Superior temporal gyrus (tissue), 1 donor: Measurements from ENCODE around the gene JAZF1.

Experiments used
- DNase-seq: peaks from one replicate; pipeline ENCODE4 v3.0.0-alpha.2; 2016; ENCODE audit errors: extremely low spot score

Gene JAZF1

DNA sequence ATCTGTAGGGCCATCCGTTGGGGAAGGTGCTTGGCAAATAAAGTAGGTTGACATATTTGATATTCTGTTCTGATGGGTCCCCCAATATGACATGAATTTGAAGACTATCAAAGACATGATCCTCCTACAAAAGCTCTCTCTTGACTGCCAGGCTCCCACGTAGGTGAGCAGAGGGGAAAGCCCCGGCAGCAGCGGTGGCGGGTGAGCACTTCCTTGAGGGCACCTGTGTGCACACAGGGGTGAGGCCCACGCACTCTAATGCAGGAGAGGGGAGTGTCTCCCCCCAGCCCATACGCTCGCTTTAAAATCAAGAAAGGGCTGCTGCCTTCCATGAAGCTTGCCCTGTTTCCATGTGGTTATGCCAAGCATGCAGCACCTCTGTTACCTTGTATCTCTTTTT is 340.3 kb downstream of the JAZF1 start:
- DNase-seq, result no peak

GRCh38 chr7:27839099-27839498 is 341.5 kb downstream of the JAZF1 start:
- no peak for DNase-seq

GRCh38 chr7:27836536-27836935 is 344.1 kb downstream of the JAZF1 start:
- peak; percentile 4 for DNase-seq

GRCh38 chr7:27835376-27835775 is 345.2 kb downstream of the JAZF1 start:
- DNase-seq, result peak; percentile 6

DNA sequence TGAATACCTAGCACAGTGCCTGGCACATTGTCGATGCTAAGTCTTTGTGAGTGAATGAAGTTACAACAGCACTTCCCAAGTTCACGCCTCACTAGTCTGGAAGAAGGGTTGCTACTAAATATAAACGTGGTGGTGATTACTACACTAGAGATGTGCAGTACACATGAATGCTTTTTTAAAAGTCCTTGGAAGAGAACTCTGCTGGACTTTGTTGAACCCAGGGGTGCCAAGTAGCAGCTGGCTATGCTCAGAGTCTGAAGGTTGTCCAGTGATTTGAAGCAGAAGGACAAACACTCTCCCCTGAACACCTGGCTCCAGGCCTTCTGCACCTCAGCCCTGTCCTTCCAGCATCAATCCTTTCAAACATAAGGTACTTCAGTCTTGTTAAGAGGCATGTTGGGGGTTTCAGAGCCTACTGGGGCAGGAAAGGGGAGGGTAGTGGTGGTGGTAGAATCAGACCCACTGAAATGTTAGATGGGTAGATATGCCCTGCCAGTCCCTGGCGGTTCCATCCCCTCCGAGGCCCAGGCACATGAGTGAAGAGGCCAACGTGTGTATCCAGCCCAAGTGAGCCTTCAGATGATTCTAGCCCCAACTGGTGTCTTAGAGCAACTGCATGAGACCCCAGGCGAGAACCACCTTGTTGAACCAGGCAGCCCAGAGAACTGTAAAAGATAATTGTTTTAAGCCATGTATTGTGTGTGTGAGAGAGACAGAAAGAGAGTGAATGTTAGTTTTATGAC is 346.2 kb downstream of the JAZF1 start:
- DNase-seq, result no peak

DNA sequence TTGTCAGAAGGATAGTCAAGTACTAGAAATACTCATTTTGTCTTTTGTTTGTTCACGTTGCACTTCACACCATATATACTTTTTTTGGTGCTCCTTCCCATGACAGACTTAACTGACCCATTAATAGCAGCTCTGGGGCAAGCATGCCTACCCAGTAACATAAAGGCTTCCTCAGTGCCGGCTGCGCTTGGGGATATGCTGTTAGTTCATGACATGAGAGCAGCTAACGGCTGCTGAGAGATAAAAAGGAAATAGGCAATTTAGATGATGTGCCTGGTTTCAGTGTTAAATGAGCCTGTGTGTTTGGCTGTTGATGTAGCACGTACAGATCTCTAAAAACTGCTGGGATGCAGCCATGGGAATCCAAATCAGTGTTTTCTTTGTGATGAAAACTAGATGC is 354.2 kb downstream of the JAZF1 start:
- DNase-seq, result no peak

DNA sequence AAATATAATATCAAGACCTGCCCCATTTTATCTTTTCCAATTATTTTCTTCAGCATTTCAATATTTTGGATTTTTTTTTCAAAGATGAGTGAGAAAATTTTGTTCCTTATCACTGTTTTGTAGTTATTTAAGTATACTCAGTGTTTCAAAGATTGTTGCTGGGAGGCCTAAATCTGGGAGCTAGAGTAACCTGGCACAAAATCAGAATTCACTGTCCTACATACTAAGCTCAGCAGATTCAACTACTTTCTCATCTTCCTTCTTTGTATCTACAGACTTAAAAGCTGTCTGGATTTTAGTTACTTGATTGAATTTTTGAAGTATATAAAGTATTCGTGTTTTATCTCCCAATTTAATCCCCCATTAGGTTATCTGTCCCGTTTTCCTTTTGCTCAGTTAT is 354.7 kb downstream of the JAZF1 start:
- DNase-seq, result no peak

DNA sequence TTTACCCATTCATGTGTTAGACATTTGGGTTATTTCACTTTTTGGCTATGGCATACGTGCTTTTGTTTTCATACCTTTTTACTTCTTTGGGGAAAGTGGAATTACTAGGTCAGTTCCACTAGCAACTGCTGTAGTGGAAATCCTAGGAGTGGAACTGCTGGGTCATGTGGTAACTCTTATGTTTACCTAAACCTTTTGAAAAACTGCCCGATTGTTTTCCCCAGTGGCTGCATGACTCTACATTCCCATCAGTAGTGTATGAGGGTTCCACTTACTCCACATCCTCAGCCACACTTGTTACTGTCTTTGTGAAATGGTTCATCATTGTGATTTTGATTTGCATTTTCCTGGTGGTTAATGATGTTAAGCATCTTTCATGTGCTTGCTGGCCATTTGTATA is 358.4 kb downstream of the JAZF1 start:
- no peak for DNase-seq

DNA sequence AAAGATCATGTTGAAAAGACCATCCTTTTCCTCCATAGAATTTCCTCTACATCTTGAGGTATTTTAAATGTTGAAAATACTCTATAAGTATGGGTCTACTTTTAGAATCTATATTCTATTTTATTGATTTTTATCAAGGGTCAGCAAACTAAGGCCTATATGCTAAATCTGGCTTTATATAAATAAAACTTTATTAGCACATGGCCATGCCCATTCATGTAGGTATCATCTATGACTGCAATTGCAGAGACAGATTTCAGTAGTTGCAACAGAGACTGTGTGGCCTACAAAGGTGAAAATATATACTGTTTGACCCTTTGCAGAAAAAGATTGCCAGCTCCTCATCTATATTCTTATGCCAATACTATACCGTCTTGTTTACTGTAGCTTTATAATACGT is 367.9 kb downstream of the JAZF1 start:
- no peak for DNase-seq

DNA sequence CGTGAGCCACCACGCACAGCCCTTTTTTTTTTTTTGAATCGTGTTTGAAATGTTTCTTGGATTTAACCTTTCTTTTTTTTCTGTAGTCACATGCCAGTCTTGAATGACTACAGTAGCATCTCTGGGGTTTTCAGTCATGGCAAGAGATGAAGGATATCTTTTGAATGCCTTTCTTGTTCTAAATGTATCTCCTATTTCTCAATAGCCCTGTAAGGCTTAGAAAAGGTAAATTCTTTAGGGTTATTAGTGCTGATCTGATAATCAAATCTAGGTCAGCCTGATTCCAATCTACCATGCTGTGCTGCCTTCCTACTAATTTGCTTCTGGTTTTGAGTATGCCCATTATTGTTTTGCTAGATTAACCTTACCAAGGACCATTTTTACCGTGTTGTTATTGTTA is 370.4 kb downstream of the JAZF1 start:
- no peak for DNase-seq

GRCh38 chr7:27808626-27809025 is 372.0 kb downstream of the JAZF1 start:
- DNase-seq, result no peak

- no peak for DNase-seq
Observed at GRCh38 chr7:27804139-27804538, 376.5 kb downstream of the JAZF1 start.

GRCh38 chr7:27802999-27803398 is 377.6 kb downstream of the JAZF1 start:
- no peak for DNase-seq

DNA sequence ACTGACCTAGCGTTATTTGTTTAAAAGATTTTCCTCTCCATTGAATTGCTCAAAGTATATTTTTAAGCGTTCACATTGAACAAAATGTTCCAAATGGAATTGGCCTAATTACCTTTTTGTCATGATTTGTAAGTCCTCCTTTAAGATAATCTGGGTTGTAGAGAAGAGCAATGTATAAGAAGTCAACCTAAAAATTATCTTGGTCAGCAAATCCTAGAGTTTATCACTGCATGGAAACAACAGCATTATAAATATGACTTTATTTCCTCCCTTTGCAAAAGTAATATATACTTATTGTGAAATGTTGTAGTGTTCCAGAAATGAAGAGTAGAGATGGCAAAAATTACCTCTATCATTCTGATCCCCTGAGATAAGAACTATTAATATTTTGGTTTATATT is 381.4 kb downstream of the JAZF1 start:
- no peak for DNase-seq

GRCh38 chr7:27795977-27796376 is 384.6 kb downstream of the JAZF1 start:
- no peak for DNase-seq

GRCh38 chr7:27793780-27794179 is 386.8 kb downstream of the JAZF1 start:
- no peak for DNase-seq

- no peak for DNase-seq
Observed at GRCh38 chr7:27788437-27788836, 392.2 kb downstream of the JAZF1 start.

DNA sequence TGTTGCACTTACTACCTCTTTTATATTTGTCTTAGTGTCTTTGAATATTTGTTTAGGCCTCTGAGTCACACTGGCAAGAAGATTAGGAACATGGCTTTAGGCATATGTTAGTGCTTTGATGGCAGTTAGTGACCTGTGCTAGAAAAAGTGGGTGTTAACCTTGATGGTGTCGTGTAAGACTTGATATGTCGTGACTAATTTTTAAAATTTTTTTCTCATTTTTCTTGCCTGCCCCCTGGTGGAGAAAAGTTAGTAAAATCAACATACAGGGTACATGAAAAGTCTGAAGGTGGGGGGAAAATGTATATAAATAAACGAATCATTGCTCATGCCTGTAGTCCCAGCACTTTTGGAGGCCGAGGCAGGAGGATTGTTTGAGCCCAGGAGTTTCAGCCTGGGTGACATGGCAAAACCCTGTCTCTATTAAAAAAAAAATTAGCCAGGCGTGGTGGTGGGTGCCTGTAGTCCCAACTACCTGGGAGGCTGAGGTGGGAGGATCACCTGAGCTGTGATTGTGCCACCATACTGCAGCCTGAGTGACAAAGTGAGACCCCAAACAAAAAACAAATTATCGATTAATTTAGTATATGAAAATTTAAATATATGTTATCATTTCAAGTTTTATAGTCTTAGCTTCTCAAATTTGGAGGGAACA is 396.1 kb downstream of the JAZF1 start:
- peak; percentile 55 for DNase-seq

- no peak for DNase-seq
Observed at GRCh38 chr7:27782849-27783248, 397.7 kb downstream of the JAZF1 start.

DNA sequence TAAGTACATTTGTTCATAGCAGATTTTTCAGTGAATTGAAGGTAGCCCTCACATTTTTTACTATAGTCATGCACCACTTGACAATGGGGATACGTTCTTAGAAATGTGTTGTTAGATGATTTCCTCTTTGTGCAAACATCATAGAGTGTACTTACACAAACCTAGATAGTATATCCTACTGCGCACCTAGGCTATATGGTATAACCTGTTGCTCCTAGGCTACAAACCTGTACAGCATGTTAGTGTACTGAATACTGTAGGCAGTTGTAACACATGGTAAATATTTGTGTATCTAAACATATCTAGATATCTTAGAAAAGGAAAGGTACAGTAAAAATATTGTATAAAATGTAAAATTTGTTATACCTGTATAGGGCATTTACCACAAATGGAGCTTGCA is 399.4 kb downstream of the JAZF1 start:
- DNase-seq, result no peak
